GM21723 (cell line): ENCODE data around the gene GNA12.

Experiments used
- ATAC-seq: cut with Tn5 transposase; IDR thresholded peaks from one replicate; pipeline ENCODE4 v1.9.1; 2021; ENCODE audit warnings: mild to moderate bottlenecking, moderate library complexity; ENCODE audit not compliant: unreplicated experiment

Gene GNA12

DNA sequence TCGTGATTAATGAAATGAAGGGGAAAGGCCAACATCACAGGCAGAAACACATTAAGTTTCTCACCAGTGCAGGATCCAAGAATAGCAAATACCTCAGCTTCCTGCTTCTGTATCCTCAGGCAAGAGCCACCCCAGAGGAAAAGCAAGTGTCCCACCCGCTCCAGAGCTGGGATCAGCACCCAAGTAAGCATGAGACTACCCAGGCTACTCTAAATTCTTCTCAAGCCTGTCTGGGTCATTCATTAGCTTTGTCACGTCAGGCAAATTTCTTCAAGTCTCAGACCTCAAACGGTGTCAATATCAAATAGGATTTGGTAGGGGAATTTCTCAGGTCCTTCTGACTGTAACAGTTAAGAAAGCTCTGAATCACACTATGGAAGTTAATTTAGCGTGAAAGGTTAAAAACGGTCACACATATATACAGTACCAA, 59.0 kb downstream of the GNA12 start:
- peak; percentile 55 for ATAC-seq

DNA sequence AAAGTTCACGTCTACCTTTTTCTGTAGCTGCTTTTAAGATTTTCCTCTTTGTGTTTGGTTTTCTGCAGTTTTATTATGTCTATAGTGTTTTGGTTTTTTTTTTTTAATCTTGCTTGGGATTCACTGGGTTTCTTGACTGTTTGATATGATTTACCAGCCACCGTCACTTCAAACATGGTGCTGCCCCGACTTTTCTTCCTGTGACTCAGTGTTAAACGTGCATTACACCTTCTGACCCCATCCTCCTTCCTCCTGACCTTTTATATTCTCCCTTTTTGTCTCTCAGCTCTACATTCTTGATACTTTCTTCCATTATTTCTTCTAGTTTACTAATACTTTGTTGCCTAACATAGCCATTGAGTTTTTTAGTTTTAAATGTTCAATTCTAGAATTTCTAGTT, 61.5 kb downstream of the GNA12 start:
- ATAC-seq, result no peak

DNA sequence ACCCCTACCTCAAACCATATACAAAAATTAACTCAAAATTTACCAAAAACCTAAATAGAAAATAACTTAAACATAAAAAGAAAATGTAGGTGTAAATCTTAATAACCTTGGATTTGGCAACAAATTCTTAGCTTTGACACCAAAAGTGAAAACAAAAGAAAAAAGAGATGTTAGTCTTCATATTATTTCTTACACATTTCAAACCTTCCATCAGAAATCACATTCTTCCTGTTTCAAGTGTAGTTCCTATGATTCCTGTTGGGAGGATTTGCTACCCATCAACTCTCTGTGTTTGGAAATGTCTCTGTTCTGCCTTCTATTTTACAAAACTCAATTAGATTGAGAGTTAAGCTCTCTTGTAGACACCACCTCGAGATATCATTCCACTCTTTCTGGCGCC, 62.0 kb downstream of the GNA12 start:
- no peak for ATAC-seq

GRCh38 chr7:2781636-2782035, 62.5 kb downstream of the GNA12 start:
- no peak for ATAC-seq

DNA sequence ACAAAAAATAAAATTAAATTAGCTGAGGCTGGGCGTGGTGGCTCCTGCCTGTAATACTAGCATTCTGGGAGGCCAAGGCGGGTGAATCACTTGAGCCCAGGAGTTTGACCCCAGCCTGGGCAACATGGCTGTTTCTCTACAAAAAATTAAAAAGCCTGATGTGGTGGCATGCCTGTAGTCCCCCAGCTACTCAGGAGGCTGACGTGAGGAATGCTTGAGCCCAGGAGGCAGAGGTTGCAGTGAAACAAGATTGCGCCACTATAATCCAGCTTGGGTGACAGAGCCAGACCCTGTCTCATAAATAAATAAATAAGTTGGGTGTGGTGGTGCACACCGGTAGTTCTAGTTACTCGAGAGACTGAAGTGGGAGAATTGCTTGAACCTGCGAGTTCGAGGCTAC, 65.1 kb downstream of the GNA12 start:
- no peak for ATAC-seq

DNA sequence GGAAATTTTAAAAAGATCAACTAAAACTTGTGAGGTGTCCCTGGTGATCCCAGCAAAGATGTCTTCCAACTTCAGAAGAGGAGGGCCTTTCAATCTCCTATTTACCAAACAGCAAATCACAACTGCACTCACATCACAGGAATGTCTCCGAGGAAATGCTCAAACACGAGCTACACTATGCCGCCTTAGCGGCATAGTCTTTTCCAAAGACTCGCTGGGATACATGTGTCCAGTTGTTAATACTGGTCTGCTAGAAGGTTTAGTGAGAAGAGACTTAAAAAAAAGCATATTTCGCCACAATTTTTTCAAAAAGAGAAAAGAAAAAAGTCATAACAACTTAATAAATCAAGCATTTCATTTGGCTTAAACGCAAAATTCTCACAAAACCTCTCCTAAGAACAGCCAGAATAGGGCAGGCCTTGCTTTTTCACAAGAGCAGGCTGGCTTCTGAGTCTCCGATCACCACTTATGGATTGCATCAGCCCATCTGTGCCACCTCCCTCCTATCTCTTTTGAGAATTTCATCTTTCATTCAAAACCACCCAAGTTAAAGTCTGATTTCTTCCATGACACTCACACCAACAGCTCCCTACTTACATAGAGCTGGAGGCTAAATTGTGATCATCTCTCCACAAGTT, 66.1 kb downstream of the GNA12 start:
- ATAC-seq, result no peak

GRCh38 chr7:2776401-2776800, 67.7 kb downstream of the GNA12 start:
- ATAC-seq, result no peak

DNA sequence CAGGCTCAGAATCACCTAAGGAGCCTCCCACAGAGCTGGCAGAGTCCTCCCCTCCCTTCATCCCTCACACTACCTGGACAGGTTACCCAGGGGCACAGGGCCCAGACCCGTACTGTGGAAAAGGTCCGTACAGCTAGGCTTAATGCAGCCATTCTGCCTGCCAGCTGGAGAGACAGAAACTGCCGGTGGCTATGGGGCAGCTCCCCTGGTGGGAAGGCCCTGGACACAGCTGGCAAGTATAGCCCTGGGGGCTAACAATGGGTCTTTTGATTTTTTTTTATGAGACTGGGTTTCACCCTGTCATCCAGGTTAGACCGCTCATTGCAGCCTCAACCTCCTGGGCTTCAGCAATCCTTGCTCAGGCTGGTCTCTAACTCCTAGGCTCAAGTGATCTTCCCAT, 68.3 kb downstream of the GNA12 start:
- ATAC-seq, result no peak

DNA sequence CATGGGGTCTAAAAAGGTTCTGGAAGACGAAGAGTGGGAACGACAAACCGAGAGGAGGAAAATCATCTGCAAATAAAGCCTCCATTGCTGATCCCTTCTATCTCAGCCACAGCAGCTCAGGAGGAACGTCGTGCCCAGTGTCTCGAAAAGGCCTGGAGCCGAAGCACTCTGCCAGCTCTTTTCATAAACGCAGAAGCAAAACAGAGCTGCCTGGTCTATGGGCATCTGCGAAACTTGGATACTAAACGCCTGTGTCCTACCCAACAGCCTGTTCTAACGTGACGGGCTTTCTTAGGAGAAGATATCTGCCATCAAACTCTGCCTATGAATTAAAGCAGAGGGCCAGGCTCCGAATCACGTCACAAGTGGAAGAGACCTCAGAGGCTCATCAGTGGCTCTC, 68.7 kb downstream of the GNA12 start:
- ATAC-seq, result no peak

GRCh38 chr7:2774935-2775334, 69.2 kb downstream of the GNA12 start:
- ATAC-seq, result no peak

DNA sequence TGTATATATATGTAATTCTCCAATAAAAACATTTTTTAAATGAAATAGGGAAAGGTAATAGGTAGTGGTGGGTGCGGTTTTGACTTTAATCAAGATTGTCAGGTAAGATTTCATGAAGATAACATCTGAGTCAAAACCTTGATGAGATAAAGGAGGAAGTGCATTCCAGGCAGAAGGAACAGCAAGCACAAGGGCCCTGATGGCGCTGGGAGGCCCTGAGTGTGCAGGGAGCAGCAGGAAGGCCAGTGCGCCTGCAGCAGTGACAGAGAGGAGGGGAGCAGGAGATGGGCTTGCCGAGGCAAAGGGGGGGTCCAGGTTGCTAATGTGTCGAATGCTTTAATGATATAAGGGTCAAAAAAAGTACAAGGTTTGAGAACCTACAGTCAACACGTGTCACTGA, 69.8 kb downstream of the GNA12 start:
- no peak for ATAC-seq

DNA sequence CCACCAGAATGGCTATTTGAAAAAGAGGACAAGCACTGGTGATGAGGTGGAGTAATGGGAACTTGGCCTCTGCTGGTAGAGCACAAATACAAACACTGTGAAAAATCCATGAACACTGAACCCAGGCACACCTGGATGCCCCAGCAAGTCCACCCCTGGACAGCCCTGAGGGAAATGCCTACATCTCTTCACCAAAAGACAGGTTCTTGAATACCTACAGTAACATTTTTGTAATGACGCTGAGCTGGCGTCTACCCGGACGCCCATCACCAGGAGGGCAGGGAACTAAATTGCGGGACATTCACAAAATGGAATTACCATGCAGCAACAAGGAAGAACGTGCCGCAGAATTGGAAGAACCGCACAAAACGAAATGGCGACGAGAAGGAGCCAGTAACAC, 70.5 kb downstream of the GNA12 start:
- no peak for ATAC-seq

DNA sequence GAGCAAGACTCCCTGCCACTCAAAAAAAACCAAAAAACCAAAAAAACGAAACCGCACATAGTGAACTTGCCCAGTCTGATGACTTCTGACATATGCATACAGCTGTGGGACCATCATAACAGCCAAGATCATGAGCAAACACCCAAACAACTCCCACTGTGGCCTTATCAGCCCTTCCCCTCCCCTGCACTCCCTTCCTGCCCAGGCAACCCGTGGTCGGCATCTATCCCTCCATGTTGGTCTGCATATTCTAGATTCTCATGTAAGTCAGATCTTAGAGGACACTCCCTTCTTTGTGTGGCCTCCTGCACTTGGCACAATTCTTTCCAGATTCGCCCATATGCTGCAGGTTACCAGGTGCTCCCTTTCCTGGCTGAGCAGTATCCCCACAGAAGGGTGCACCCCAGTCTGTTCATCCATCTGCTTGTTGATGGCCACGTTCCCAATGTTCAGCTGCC, 72.8 kb downstream of the GNA12 start:
- no peak for ATAC-seq

GRCh38 chr7:2764621-2765020, 79.5 kb downstream of the GNA12 start:
- ATAC-seq, result no peak

DNA sequence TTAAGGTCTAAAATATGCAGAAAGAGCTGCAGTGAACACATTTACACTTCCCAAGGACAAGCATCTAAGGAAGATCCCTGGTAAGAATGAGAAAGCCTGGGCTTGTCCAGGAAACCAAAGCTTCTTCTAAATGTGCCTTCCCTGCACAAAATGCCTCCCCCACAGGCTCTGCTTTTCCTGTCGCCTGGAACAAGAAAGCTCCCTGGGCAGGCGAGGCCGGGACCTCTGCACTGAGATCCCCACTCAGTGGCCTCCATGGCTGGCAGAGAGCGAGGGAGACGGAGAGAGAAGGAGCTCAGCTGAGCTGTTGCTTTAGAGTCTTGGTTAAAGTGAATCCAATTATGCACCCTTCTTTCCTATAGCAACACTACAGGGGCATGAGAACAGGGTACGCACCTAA, 80.5 kb downstream of the GNA12 start:
- ATAC-seq, result no peak

- ATAC-seq, result no peak
Measured at GRCh38 chr7:2761801-2762497, 82.2 kb downstream of the GNA12 start.

GRCh38 chr7:2761131-2761624, 82.9 kb downstream of the GNA12 start:
- ATAC-seq, result no peak

DNA sequence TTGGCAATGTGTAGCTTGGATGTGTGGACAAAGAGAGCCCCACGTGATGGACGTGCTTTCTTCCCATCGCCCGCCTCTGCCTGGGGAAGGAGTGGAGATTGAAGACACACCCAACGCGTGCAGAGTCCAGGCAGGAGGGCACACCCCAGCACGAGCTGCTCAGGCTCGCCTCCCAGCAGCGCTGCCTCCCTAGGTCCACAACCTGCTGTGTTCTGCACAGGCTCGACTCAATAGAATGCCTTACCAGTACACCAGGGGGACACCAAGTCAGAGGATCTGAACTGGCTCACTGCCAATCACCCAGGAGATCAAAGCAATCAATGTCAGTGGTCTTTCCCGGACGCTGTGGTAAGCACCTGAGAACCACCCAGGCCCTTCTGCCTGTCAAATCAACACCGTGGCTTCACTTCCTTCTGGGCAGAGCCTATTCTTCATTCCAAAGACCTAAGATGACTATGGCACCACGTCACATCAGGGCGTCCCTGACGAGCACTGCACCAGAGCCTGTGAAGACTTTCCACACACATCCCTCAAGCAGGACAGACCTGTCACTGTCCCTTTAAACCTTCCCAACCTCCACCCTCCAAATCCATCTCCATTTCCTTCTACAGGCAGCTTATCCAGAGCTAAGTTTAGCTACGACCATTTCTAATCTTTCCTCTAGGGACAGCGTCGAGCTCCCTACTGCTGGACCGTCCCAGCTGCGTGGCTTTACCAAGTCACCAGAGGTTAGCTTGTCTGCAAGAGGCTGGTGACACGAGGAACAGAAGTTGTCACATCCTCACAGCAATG, 83.8 kb downstream of the GNA12 start:
- no peak for ATAC-seq

DNA sequence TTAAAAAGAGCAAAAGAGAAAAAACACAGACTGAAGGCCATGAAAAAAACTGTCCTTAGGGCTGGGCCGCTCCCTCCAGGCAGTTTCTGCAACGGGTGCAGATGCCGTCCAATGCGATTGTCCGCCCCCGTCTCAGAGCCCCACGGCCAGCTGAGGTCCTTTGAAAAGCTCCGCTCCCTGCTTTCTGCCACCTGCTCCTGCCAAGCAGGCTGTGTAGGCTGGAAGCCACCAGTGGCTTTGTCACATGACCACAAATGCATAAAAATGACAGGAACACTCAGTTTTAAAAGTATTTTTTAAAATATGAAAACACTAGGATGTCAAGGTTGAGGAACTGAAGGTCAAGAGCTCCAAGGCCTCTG, 84.4 kb downstream of the GNA12 start:
- ATAC-seq, result no peak

- no peak for ATAC-seq
Measured at GRCh38 chr7:2758673-2759616, 85.2 kb downstream of the GNA12 start.
